HG02852 (cell line): ENCODE results near the gene TRAF2.

Experiments used
- ATAC-seq: cut with Tn5 transposase; IDR thresholded peaks from one replicate; pipeline ENCODE4 v1.9.1; 2021; ENCODE audit warnings: mild to moderate bottlenecking, moderate library complexity; ENCODE audit not compliant: unreplicated experiment

The TRAF2 gene

GRCh38 chr9:136973618-136974617 lies 87.6 kb downstream of the TRAF2 start:
- no peak for ATAC-seq

- no peak for ATAC-seq
Observed at GRCh38 chr9:136974817-136975535, 88.7 kb downstream of the TRAF2 start.

GRCh38 chr9:136975644-136976043 lies 89.3 kb downstream of the TRAF2 start:
- ATAC-seq: no peak
